Upper lobe of left lung (tissue), 4 donors: ENCODE data around the gene XCR1.

Experiments
- CTCF ChIP-seq, 6 experiments: fragments of 450-650 bp in 4 of 6; fragments of 200-600 bp in 2 of 6; sonication (generic) in 2 of 6; IDR thresholded peaks; one replicate each; pipeline ENCODE4 v1.5.1; 2016 to 2019; ENCODE audit warnings: antibody characterized with exemption in 6 of 6
- EP300 ChIP-seq, 4 donors: sonication (generic); formaldehyde crosslinking; IDR thresholded peaks; one replicate each; pipeline ENCODE4 v1.5.1; 2017; ENCODE audit warnings: antibody characterized with exemption in 4 of 4, control low read depth in 2 of 4

GRCh38 chr3:46065750-46066256, 38.5 kb upstream of the XCR1 start:
- TF ChIP-seq CTCF (IDR thresholded peaks at IDR 0.05) = no peak
- no peak for TF ChIP-seq EP300 (IDR thresholded peaks at IDR 0.05)
